GM18868 (cell line): Measurements from ENCODE around the gene RAG2.
A peak's percentile ranks its signal among the peaks of the same experiment; 100 is the strongest.

Experiments
- ATAC-seq: cut with Tn5 transposase; IDR thresholded peaks from one replicate; pipeline ENCODE4 v1.9.1; 2021; ENCODE audit warnings: mild to moderate bottlenecking, moderate library complexity; ENCODE audit not compliant: unreplicated experiment

Gene RAG2

GRCh38 chr11:36601155-36601554, 3.1 kb upstream of the RAG2 start:
- no peak for ATAC-seq

- no peak for ATAC-seq
These were observed 2.1 kb upstream of the RAG2 start for GRCh38 chr11:36600180-36600579.

- no peak for ATAC-seq
These were observed 1.2 kb downstream of the RAG2 start for GRCh38 chr11:36596880-36597279.

GRCh38 chr11:36594316-36594989, 3.6 kb downstream of the RAG2 start, which contains the start of gene IFTAP:
Gene IFTAP (plus strand): TSS chr11:36594502. CDS start chr11:36610104, 15,602 bp downstream.
- ATAC-seq: peak; percentile 82

GRCh38 chr11:36591433-36591832, 6.6 kb downstream of the RAG2 start:
- no peak for ATAC-seq

- no peak for ATAC-seq
These were observed 7.5 kb downstream of the RAG2 start for GRCh38 chr11:36590513-36590912.

GRCh38 chr11:36588099-36588498, 9.9 kb downstream of the RAG2 start:
- ATAC-seq: no peak

- peak; percentile 86 for ATAC-seq
These were observed 11.5 kb downstream of the RAG2 start for GRCh38 chr11:36586543-36586942.

- no peak for ATAC-seq
These were observed 14.4 kb downstream of the RAG2 start for GRCh38 chr11:36583667-36584066.

- ATAC-seq: no peak
These were observed 16.5 kb downstream of the RAG2 start for GRCh38 chr11:36581536-36581935.

- no peak for ATAC-seq
These were observed 19.6 kb downstream of the RAG2 start for GRCh38 chr11:36578458-36578857.

GRCh38 chr11:36577859-36578258, 20.2 kb downstream of the RAG2 start:
- no peak for ATAC-seq

GRCh38 chr11:36577373-36577772, 20.7 kb downstream of the RAG2 start:
- no peak for ATAC-seq

- ATAC-seq: no peak
These were observed 23.6 kb downstream of the RAG2 start for GRCh38 chr11:36574486-36574885.

- ATAC-seq: no peak
These were observed 28.9 kb downstream of the RAG2 start for GRCh38 chr11:36569095-36569494.

GRCh38 chr11:36567694-36568093, 30.3 kb downstream of the RAG2 start, which contains the start of gene RAG1:
Gene RAG1 (plus strand): TSS chr11:36568007. CDS start chr11:36573305, 5,298 bp downstream.
- no peak for ATAC-seq

GRCh38 chr11:36566407-36567053, 31.5 kb downstream of the RAG2 start:
- no peak for ATAC-seq

GRCh38 chr11:36565031-36565610, 32.9 kb downstream of the RAG2 start:
- ATAC-seq: no peak

GRCh38 chr11:36564376-36565030, 33.5 kb downstream of the RAG2 start:
- ATAC-seq: peak; percentile 79

GRCh38 chr11:36558571-36559413, 39.2 kb downstream of the RAG2 start:
- peak; percentile 99 for ATAC-seq

GRCh38 chr11:36557991-36558390, 40.0 kb downstream of the RAG2 start:
- ATAC-seq: no peak
